COLO668 (cell line): ENCODE results near the gene CELSR2.

ENCODE experiments used
- DNase-seq: peaks from one replicate; lab custom pipeline; 2025; ENCODE audit not compliant: unreplicated experiment; lab: John Stamatoyannopoulos, UW

Gene CELSR2

GRCh38 chr1:109250454-109251276 lies 1.3 kb downstream of the CELSR2 start:
- DNase-seq, result no peak

- no peak for DNase-seq
Observed at GRCh38 chr1:109251277-109252166, 2.2 kb downstream of the CELSR2 start.

- DNase-seq, result no peak
Observed at GRCh38 chr1:109252167-109252892, 3.0 kb downstream of the CELSR2 start.

- peak; percentile 78 for DNase-seq
Observed at GRCh38 chr1:109252893-109253802, 3.8 kb downstream of the CELSR2 start.

- peak; percentile 48 for DNase-seq
Observed at GRCh38 chr1:109253803-109254620, 4.7 kb downstream of the CELSR2 start.

- no peak for DNase-seq
Observed at GRCh38 chr1:109254621-109255096, 5.3 kb downstream of the CELSR2 start.

GRCh38 chr1:109255097-109255651 lies 5.8 kb downstream of the CELSR2 start:
- peak; percentile 24 for DNase-seq

- no peak for DNase-seq
Observed at GRCh38 chr1:109255678-109256077, 6.3 kb downstream of the CELSR2 start.

- DNase-seq, result no peak
Observed at GRCh38 chr1:109256085-109256484, 6.7 kb downstream of the CELSR2 start.

GRCh38 chr1:109256971-109257681 lies 7.8 kb downstream of the CELSR2 start:
- no peak for DNase-seq

- DNase-seq, result no peak
Observed at GRCh38 chr1:109257682-109258421, 8.5 kb downstream of the CELSR2 start.

- no peak for DNase-seq
Observed at GRCh38 chr1:109258481-109259466, 9.4 kb downstream of the CELSR2 start.

- no peak for DNase-seq
Observed at GRCh38 chr1:109259674-109260557, 10.6 kb downstream of the CELSR2 start.

GRCh38 chr1:109261006-109261405 lies 11.7 kb downstream of the CELSR2 start:
- DNase-seq, result no peak

- DNase-seq, result no peak
Observed at GRCh38 chr1:109261578-109261977, 12.2 kb downstream of the CELSR2 start.
